ENCODE results near the gene SMPX.

DNA sequence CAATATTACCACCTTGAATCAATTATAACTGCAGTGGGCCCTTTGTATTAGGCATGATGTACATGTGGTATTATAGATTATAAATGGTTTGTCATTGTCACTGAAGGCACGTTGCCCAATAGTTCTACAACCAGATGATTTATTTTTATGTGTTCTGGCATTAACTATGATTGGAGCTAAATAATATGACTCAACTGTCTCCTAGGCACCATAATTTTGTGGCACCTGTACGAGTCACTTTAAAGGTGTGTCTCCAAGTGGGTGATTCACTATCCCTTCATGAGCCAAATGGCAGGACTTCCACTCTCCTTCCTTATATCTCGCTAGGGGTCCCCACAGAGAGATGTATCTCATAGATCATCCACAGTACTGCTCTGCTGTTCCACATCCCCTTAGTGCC is 6.1 kb upstream of the SMPX start:
- TF ChIP-seq, protein P1, sequence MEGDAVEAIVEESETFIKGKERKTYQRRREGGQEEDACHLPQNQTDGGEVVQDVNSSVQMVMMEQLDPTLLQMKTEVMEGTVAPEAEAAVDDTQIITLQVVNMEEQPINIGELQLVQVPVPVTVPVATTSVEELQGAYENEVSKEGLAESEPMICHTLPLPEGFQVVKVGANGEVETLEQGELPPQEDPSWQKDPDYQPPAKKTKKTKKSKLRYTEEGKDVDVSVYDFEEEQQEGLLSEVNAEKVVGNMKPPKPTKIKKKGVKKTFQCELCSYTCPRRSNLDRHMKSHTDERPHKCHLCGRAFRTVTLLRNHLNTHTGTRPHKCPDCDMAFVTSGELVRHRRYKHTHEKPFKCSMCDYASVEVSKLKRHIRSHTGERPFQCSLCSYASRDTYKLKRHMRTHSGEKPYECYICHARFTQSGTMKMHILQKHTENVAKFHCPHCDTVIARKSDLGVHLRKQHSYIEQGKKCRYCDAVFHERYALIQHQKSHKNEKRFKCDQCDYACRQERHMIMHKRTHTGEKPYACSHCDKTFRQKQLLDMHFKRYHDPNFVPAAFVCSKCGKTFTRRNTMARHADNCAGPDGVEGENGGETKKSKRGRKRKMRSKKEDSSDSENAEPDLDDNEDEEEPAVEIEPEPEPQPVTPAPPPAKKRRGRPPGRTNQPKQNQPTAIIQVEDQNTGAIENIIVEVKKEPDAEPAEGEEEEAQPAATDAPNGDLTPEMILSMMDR (conservative IDR thresholded peaks at IDR 0.05; ENCODE audit: low read depth in 2 of 2) = no peak
- TF ChIP-seq, protein P2, sequence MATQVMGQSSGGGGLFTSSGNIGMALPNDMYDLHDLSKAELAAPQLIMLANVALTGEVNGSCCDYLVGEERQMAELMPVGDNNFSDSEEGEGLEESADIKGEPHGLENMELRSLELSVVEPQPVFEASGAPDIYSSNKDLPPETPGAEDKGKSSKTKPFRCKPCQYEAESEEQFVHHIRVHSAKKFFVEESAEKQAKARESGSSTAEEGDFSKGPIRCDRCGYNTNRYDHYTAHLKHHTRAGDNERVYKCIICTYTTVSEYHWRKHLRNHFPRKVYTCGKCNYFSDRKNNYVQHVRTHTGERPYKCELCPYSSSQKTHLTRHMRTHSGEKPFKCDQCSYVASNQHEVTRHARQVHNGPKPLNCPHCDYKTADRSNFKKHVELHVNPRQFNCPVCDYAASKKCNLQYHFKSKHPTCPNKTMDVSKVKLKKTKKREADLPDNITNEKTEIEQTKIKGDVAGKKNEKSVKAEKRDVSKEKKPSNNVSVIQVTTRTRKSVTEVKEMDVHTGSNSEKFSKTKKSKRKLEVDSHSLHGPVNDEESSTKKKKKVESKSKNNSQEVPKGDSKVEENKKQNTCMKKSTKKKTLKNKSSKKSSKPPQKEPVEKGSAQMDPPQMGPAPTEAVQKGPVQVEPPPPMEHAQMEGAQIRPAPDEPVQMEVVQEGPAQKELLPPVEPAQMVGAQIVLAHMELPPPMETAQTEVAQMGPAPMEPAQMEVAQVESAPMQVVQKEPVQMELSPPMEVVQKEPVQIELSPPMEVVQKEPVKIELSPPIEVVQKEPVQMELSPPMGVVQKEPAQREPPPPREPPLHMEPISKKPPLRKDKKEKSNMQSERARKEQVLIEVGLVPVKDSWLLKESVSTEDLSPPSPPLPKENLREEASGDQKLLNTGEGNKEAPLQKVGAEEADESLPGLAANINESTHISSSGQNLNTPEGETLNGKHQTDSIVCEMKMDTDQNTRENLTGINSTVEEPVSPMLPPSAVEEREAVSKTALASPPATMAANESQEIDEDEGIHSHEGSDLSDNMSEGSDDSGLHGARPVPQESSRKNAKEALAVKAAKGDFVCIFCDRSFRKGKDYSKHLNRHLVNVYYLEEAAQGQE (IDR thresholded peaks at IDR 0.05; ENCODE audit: unreplicated experiment) = no peak
- TF ChIP-seq POLR2AphosphoS5 (IDR thresholded peaks at IDR 0.05; ENCODE audit: low read depth) (no peak), EZH2 (IDR thresholded peaks at IDR 0.05; ENCODE audit: low read depth, unreplicated experiment) (no peak), EZH2phosphoT487 (IDR thresholded peaks at IDR 0.05; ENCODE audit: unreplicated experiment) (no peak), ZNF331 (CRISPR knock-in tag; IDR thresholded peaks at IDR 0.05; ENCODE audit: low read depth) (no peak), STAT1 (IDR thresholded peaks at IDR 0.05; ENCODE audit: unreplicated experiment) (no peak), CREB1 (CRISPR knock-in tag; IDR thresholded peaks at IDR 0.05; ENCODE audit: low read depth) (no peak), ETS1 (IDR thresholded peaks at IDR 0.05) (no peak), JUNB (IDR thresholded peaks at IDR 0.05; ENCODE audit: unreplicated experiment) (no peak)
